Naive thymus-derived CD4-positive, alpha-beta T cell (primary cell): Measurements from ENCODE around the gene COL6A2. TPM values are rescaled to one million over a fixed set of nuclear protein-coding genes. Genes with fewer than 3 reads are reported as not detected.
A peak's percentile ranks its signal among the peaks of the same experiment; 100 is the strongest.

Source experiments
- ATAC-seq: fragments of 150-1000 bp; cut with Tn5 transposase; 2 replicates; pipeline ENCODE4 v1.10.0; 2021; ENCODE audit warnings: mild to moderate bottlenecking, moderate library complexity
- CTCF ChIA-PET: fragments of 350-600 bp; sonication (Branson Sonifier 250); formaldehyde crosslinking; loops from one replicate; lab custom pipeline; 2021; ENCODE audit warnings: antibody characterized with exemption; lab: Charles Lee
- POLR2A ChIA-PET: fragments of 350-600 bp; sonication (Branson Sonifier 250); formaldehyde crosslinking; loops from one replicate; lab custom pipeline; 2021; ENCODE audit warnings: antibody characterized with exemption, inconsistent platforms; lab: Charles Lee
- DNase-seq, 9 donors: peaks; one replicate each; pipeline versions ENCODE4 v3.0.0 to v3.0.0-alpha.2; 2020 to 2022; ENCODE audit warnings: mixed read lengths in 1 of 9
- H3K27ac ChIP-seq: one replicate; pipeline ENCODE4 v1.7.0; 2013; ENCODE audit warnings: mild to moderate bottlenecking, low read depth, low read length, moderate library complexity
- H3K27me3 ChIP-seq, 2 donors: one replicate each; pipeline ENCODE4 v1.7.0; 2013; ENCODE audit warnings: low read length in 2 of 2, mild to moderate bottlenecking in 2 of 2, moderate library complexity in 2 of 2; ENCODE audit not compliant: control insufficient read depth in 2 of 2, insufficient read depth in 2 of 2
- H3K36me3 ChIP-seq, 3 experiments: 1 replicate in 2 of 3; 2 replicates in 1 of 3; pipeline ENCODE4 v1.7.0; 2013; ENCODE audit warnings: low read length in 3 of 3, mild to moderate bottlenecking in 3 of 3, moderate library complexity in 1 of 3; ENCODE audit not compliant: insufficient read depth in 3 of 3, control insufficient read depth in 2 of 3
- H3K4me1 ChIP-seq, 2 donors: one replicate each; pipeline ENCODE4 v1.7.0; 2013; ENCODE audit warnings: low read length in 2 of 2, mild to moderate bottlenecking in 2 of 2, moderate library complexity in 1 of 2; ENCODE audit not compliant: control insufficient read depth in 2 of 2, insufficient read depth in 2 of 2
- H3K4me3 ChIP-seq: 2 replicates; pipeline ENCODE4 v1.7.0; 2013; ENCODE audit warnings: mild to moderate bottlenecking, low read length
- H3K9me3 ChIP-seq, 3 experiments: 1 replicate in 2 of 3; 2 replicates in 1 of 3; pipeline ENCODE4 v1.7.0; 2013; ENCODE audit warnings: low read length in 3 of 3; ENCODE audit not compliant: control insufficient read depth in 2 of 3
- H3K27ac Mint-ChIP-seq, 9 donors: one replicate each; pipeline ENCODE4 v1.8.0; 2020 to 2022; ENCODE audit warnings: mixed read lengths in 9 of 9, mild to moderate bottlenecking in 8 of 9, moderate library complexity in 5 of 9, inconsistent platforms in 2 of 9
- H3K27me3 Mint-ChIP-seq, 5 donors: one replicate each; pipeline ENCODE4 v1.8.0; 2021 to 2022; ENCODE audit warnings: mixed read lengths in 5 of 5, mild to moderate bottlenecking in 1 of 5
- H3K36me3 Mint-ChIP-seq, 5 donors: one replicate each; pipeline ENCODE4 v1.8.0; 2020 to 2022; ENCODE audit warnings: mixed read lengths in 5 of 5, mild to moderate bottlenecking in 3 of 5, inconsistent platforms in 1 of 5
- H3K4me1 Mint-ChIP-seq, 7 donors: one replicate each; pipeline ENCODE4 v1.8.0; 2020 to 2022; ENCODE audit warnings: mixed read lengths in 7 of 7, mild to moderate bottlenecking in 3 of 7, inconsistent platforms in 1 of 7
- H3K4me3 Mint-ChIP-seq, 10 donors: one replicate each; pipeline ENCODE4 v1.8.0; 2020 to 2022; ENCODE audit warnings: mild to moderate bottlenecking in 10 of 10, mixed read lengths in 10 of 10, moderate library complexity in 6 of 10, inconsistent platforms in 2 of 10
- H3K9me3 Mint-ChIP-seq, 11 donors: one replicate each; pipeline ENCODE4 v1.8.0; 2020 to 2022; ENCODE audit warnings: mixed read lengths in 11 of 11, mild to moderate bottlenecking in 4 of 11, inconsistent platforms in 1 of 11, moderate library complexity in 1 of 11
- intact Hi-C, 2 donors: fragments of 100-400 bp; cut with micrococcal nuclease; formaldehyde crosslinking; loops; one replicate each; pipeline ENCODE4 v1.15.1; 2023
- polyA plus RNA-seq, 2 donors: library from polyadenylated mRNA; unstranded; fragments of 300-500 nt; fragmentation: Illumina TruSeq; gene quantifications; one replicate each; pipeline ENCODE4 v1.2.3, GENCODE V29; 2021
- total RNA-seq, 6 experiments: library from RNA in 5 of 6; stranded (reverse) in 5 of 6; gene quantifications; 1 replicate in 5 of 6; 2 replicates in 1 of 6; pipeline ENCODE4 v1.2.3 and lab custom pipeline; 2021 to 2026

The COL6A2 gene
- total and polyA plus RNA-seq, 7 experiments from 2014 or later: 1.7 to 47.7 (median 33.3) TPM

DNA sequence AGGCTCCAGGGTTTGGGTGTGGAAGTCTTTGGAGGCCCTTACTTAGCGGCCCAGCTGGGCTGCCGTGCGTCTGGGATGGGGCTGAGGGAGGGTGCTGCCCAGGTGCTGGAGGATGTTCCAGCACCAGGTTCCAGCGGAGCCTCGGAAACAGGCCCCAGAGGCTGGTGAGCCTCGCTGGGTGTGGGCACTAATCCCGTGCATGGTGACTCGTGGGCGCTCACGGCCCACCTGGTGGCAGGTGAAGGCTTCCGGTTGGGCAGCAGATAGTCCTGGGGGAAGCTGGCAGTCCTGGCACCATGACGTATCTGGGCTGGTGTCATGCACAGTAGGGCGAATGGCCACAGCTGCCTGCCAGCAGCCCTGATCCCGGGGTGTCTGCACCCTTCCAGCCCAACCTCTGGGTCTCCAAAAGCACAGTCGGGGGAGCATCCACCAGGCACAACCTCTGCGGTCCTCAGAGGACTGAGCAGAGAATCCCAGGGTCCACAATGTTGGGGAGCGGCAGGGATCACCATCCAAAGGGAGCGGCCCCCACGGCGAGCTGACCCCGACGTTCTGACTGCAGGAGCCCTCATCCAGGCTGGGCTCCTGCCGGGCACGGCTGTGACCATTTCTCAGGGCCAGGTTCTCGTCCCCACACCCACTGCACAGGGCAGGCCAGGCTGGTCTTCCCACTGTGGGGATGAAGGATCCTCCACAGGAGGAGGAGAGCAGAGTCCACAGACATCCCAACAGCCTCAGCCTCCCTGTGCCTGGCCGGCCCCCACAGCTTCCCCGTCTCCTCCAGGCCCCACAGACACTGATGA lies 32.1 kb downstream of the COL6A2 start:
- H3K9me3 Mint-ChIP-seq: no peaks in the 10 kb centered on the region
- H3K27me3 Mint-ChIP-seq: no peaks in the 10 kb centered on the region
- DNase-seq (no peak), ATAC-seq (no peak)
- H3K36me3 Mint-ChIP-seq: no peaks in the 10 kb centered on the region
- H3K4me1 ChIP-seq: no peaks in the 10 kb centered on the region
- no peak overlapping the region for H3K27ac ChIP-seq
- peaks cover 0 to 2% (median 0%) of the 10 kb centered on the region in 7 donors for H3K4me1 Mint-ChIP-seq
- H3K9me3 ChIP-seq: no peaks in the 10 kb centered on the region
- ChIA-PET CTCF (interaction anchor here (1.5 kb wide), 1 partner anchor 14 kb away, joined by 5 read pairs; no protein-coding TSS in a partner anchor), POLR2A (no interaction called here)
- no peak overlapping the region for H3K27ac Mint-ChIP-seq
- intact Hi-C loops: no loop called here
- no peak overlapping the region for H3K4me3 Mint-ChIP-seq
- H3K36me3 ChIP-seq: no peaks in the 10 kb centered on the region
- H3K27me3 ChIP-seq: no peaks in the 10 kb centered on the region
- H3K4me3 ChIP-seq: no peak overlapping the region

DNA sequence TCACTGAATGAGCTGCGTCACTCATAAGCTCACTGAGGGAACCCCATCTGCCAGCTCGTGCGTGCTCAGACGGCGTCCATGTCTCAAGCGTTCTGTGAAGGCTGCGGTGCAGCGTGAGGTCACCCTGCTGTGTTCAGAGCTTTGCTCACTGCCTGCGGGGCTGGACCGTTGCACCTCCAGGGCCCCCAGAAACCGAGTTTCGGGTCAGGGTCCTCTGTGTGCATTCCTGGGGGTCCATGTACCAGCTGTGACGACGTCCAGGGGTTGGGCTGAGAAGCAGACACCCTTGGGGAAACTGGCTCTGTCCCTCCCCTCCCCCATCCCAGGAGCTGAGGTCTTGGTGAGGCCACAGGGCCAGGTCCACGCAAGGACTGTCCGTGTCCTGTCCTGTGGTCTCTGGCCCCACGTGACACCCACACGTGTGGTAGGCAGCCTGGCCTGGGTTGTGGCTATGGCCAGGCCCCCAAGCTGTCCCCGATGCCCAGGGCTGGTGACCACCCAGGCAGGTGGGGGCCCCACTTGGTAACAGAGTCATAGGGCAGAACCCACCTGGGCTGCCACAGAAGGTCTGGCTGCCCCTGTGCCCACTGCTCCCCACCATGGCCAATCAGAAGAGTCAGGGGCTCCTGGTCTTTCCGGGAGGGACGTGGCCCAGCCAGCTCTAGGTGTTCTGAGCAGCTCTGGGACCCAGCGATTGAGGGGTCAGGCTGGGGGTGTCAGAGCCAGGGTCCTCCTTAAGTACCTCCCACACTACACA lies 33.1 kb downstream of the COL6A2 start:
- no peaks in the 10 kb centered on the region for H3K36me3 Mint-ChIP-seq
- no peak for DNase-seq

GRCh38 chr21:46131588-46131837 lies 33.6 kb downstream of the COL6A2 start:
- Histone ChIP-seq H3K27me3 (no peaks in the 10 kb centered on the region), H3K9me3 (no peaks in the 10 kb centered on the region), H3K36me3 (no peaks in the 10 kb centered on the region), H3K4me3 (no peak overlapping the region), H3K27ac (no peak overlapping the region), H3K4me1 (no peaks in the 10 kb centered on the region)
- no peak overlapping the region for H3K27ac Mint-ChIP-seq
- H3K4me1 Mint-ChIP-seq: peaks cover 0 to 2% (median 0%) of the 10 kb centered on the region in 7 donors
- ChIA-PET CTCF (no interaction called here), POLR2A (no interaction called here)
- peaks cover 0 to 4% (median 0%) of the 10 kb centered on the region in 5 donors for H3K27me3 Mint-ChIP-seq
- H3K36me3 Mint-ChIP-seq: no peaks in the 10 kb centered on the region
- DNase-seq: no peak
- no peaks in the 10 kb centered on the region for H3K9me3 Mint-ChIP-seq
- intact Hi-C loops: no loop called here
- no peak overlapping the region for H3K4me3 Mint-ChIP-seq
- peak; percentile 22 for ATAC-seq

More for the DNA sequence above, 33.1 kb downstream of the COL6A2 start:
- Mint-ChIP-seq H3K27ac (no peak overlapping the region), H3K4me3 (no peak overlapping the region), H3K4me1 (peaks cover 0 to 2% (median 0%) of the 10 kb centered on the region in 7 donors), H3K27me3 (peaks cover 0 to 2% (median 0%) of the 10 kb centered on the region in 5 donors), H3K9me3 (no peaks in the 10 kb centered on the region)
- no peak overlapping the region for H3K27ac ChIP-seq
- intact Hi-C loops: no loop called here
- no peaks in the 10 kb centered on the region for H3K4me1 ChIP-seq
- no peak for ATAC-seq
- H3K4me3 ChIP-seq: no peak overlapping the region
- POLR2A ChIA-PET: no interaction called here
- no peaks in the 10 kb centered on the region for H3K27me3 ChIP-seq
- no peaks in the 10 kb centered on the region for H3K9me3 ChIP-seq
- H3K36me3 ChIP-seq: no peaks in the 10 kb centered on the region
- CTCF ChIA-PET: interaction anchor here (1.5 kb wide), 1 partner anchor 13 kb away, joined by 5 read pairs; no protein-coding TSS in a partner anchor

DNA sequence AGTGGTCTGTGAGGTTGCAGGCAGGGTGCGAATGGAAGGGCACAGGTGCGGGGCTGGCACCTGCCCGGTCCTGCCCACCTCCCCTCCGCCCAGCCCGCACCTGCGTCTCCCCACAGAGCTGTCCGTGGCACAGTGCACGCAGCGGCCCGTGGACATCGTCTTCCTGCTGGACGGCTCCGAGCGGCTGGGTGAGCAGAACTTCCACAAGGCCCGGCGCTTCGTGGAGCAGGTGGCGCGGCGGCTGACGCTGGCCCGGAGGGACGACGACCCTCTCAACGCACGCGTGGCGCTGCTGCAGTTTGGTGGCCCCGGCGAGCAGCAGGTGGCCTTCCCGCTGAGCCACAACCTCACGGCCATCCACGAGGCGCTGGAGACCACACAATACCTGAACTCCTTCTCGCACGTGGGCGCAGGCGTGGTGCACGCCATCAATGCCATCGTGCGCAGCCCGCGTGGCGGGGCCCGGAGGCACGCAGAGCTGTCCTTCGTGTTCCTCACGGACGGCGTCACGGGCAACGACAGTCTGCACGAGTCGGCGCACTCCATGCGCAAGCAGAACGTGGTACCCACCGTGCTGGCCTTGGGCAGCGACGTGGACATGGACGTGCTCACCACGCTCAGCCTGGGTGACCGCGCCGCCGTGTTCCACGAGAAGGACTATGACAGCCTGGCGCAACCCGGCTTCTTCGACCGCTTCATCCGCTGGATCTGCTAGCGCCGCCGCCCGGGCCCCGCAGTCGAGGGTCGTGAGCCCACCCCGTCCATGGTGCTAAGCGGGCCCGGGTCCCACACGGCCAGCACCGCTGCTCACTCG lies 34.1 kb downstream of the COL6A2 start:
- H3K9me3 ChIP-seq: no peaks in the 10 kb centered on the region
- H3K27me3 ChIP-seq: no peaks in the 10 kb centered on the region
- ChIA-PET CTCF (no interaction called here), POLR2A (no interaction called here)
- no peaks in the 10 kb centered on the region for H3K36me3 ChIP-seq
- H3K9me3 Mint-ChIP-seq: no peaks in the 10 kb centered on the region
- ATAC-seq: no peak
- intact Hi-C loops: no loop called here
- H3K27me3 Mint-ChIP-seq: peaks cover 0 to 4% (median 0%) of the 10 kb centered on the region in 5 donors
- no peak overlapping the region for H3K27ac ChIP-seq
- DNase-seq: no peak
- H3K4me3 ChIP-seq: no peak overlapping the region
- H3K4me3 Mint-ChIP-seq: no peak overlapping the region
- no peaks in the 10 kb centered on the region for H3K36me3 Mint-ChIP-seq
- H3K27ac Mint-ChIP-seq: no peak overlapping the region
- H3K4me1 ChIP-seq: no peaks in the 10 kb centered on the region
- peaks cover 0 to 2% (median 0%) of the 10 kb centered on the region in 7 donors for H3K4me1 Mint-ChIP-seq

DNA sequence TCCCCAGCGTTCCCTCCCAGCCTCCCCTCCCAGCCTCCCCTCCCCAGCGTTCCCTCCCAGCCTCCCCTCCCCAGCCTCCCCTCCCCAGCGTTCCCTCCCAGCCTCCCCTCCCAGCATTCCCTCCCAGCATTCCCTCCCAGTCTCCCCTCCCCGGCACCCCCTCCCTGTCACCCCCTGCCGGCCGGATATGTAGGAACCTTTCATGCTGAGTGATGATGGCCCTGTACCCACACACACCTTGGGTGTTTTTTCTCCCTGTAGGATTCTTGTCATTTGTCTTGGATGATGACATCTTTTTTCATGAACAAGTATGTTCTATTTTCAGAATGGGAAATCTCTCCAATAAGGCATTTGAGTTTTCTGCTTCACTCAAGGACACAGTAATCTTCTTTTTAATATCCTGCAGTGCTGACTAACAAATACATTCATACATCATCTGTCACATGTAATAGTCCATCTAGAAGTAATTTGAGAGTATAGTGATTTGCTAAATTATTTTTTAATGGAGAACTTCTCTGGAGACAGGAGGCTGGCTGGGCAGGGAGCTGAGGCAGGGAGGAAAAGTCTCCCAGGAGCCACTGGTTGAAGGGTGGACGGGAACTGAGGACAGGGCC lies 38.0 kb downstream of the COL6A2 start:
- intact Hi-C loops: no loop called here
- POLR2A ChIA-PET: no interaction called here

DNA sequence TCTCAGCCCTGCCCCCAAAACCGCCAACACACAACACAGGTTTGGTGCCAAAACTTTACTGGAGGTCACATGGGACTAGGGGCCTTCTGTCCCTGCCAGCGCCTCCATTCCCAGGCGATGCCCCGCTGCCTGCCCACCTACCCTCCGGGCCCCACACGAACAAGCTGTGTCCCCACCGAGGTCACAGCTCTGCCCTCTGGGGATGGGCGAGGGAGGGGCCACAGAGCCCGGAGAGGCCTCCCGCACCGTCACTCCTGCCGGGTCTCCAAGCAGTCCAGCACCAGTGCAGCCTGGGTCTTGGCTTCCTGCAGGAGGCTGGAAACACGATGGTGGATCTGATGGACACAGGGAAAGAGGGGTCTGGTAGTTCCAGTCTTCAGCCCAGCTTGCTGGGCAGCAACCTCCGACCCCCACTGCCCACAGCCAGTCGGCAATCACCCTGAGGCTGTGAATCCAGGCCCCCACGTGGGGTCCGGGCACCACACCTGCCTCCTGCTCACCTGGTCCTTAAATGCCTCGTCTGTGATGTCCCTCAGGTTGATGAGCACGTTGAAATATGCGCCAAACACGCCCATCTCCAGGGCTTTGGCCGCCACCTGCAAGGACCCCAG lies 38.9 kb downstream of the COL6A2 start:
- no peaks in the 10 kb centered on the region for H3K9me3 ChIP-seq
- H3K4me3 ChIP-seq: no peak overlapping the region
- no peaks in the 10 kb centered on the region for H3K27me3 ChIP-seq
- H3K27ac ChIP-seq: no peak overlapping the region
- POLR2A ChIA-PET: no interaction called here
- Mint-ChIP-seq H3K27ac (no peak overlapping the region), H3K4me1 (peaks cover 0 to 2% (median 0%) of the 10 kb centered on the region in 7 donors), H3K9me3 (no peaks in the 10 kb centered on the region), H3K4me3 (no peak overlapping the region), H3K36me3 (no peaks in the 10 kb centered on the region), H3K27me3 (peaks cover 0 to 4% (median 0%) of the 10 kb centered on the region in 5 donors)
- DNase-seq (no peak), ATAC-seq (no peak)
- no peaks in the 10 kb centered on the region for H3K36me3 ChIP-seq
- CTCF ChIA-PET: no interaction called here
- intact Hi-C loops: no loop called here
- no peaks in the 10 kb centered on the region for H3K4me1 ChIP-seq

More for the DNA sequence above, 38.0 kb downstream of the COL6A2 start:
- CTCF ChIA-PET: no interaction called here
- no peak overlapping the region for H3K27ac ChIP-seq
- Mint-ChIP-seq H3K36me3 (no peaks in the 10 kb centered on the region), H3K4me3 (no peak overlapping the region), H3K9me3 (no peaks in the 10 kb centered on the region), H3K27me3 (peaks cover 0 to 4% (median 0%) of the 10 kb centered on the region in 5 donors), H3K4me1 (no peaks in the 10 kb centered on the region), H3K27ac (no peak overlapping the region)
- no peak for DNase-seq
- no peak overlapping the region for H3K4me3 ChIP-seq
- no peaks in the 10 kb centered on the region for H3K9me3 ChIP-seq
- ATAC-seq: no peak
- H3K4me1 ChIP-seq: no peaks in the 10 kb centered on the region
- H3K27me3 ChIP-seq: no peaks in the 10 kb centered on the region
- H3K36me3 ChIP-seq: no peaks in the 10 kb centered on the region
